22Rv1 (cell line): ENCODE results near the gene SEMA5A.

Experiments used
- CTCF ChIP-seq: fragments of 450-650 bp; IDR thresholded peaks from 2 replicates; pipeline ENCODE4 v1.5.1; 2017; ENCODE audit warnings: mild to moderate bottlenecking
- ZFX ChIP-seq: fragments of 450-650 bp; IDR thresholded peaks from 2 replicates; pipeline ENCODE4 v1.6.1; 2017; ENCODE audit warnings: antibody characterized with exemption, borderline replicate concordance

GRCh38 chr5:9279774-9280173, 266.1 kb downstream of the SEMA5A start:
- TF ChIP-seq CTCF (no peak), ZFX (no peak)
